GM21515 (cell line): ENCODE measurements around the gene WNT4.

Experiments used
- ATAC-seq: cut with Tn5 transposase; IDR thresholded peaks from one replicate; pipeline ENCODE4 v1.9.1; 2021; ENCODE audit not compliant: unreplicated experiment

WNT4 gene

GRCh38 chr1:22132517-22133235 lies 10.2 kb downstream of the WNT4 start:
- ATAC-seq, result no peak

GRCh38 chr1:22131875-22132486 lies 10.9 kb downstream of the WNT4 start:
- ATAC-seq, result no peak

GRCh38 chr1:22131062-22131461 lies 11.8 kb downstream of the WNT4 start:
- no peak for ATAC-seq

GRCh38 chr1:22129501-22130117 lies 13.3 kb downstream of the WNT4 start:
- no peak for ATAC-seq

GRCh38 chr1:22128392-22128791 lies 14.5 kb downstream of the WNT4 start:
- ATAC-seq, result no peak

- ATAC-seq, result no peak
Measured at GRCh38 chr1:22127731-22128130, 15.2 kb downstream of the WNT4 start.

- ATAC-seq, result no peak
Measured at GRCh38 chr1:22127248-22127647, 15.6 kb downstream of the WNT4 start.

- no peak for ATAC-seq
Measured at GRCh38 chr1:22126531-22126930, 16.4 kb downstream of the WNT4 start.

GRCh38 chr1:22124592-22125229 lies 18.2 kb downstream of the WNT4 start:
- no peak for ATAC-seq

GRCh38 chr1:22123901-22124404 lies 18.9 kb downstream of the WNT4 start:
- no peak for ATAC-seq

GRCh38 chr1:22123071-22123390 lies 19.9 kb downstream of the WNT4 start:
- no peak for ATAC-seq

GRCh38 chr1:22122273-22123070 lies 20.4 kb downstream of the WNT4 start:
- ATAC-seq, result no peak

GRCh38 chr1:22121421-22121911 lies 21.4 kb downstream of the WNT4 start:
- ATAC-seq, result no peak

GRCh38 chr1:22120469-22120790 lies 22.5 kb downstream of the WNT4 start:
- ATAC-seq, result no peak

GRCh38 chr1:22119626-22120468 lies 23.1 kb downstream of the WNT4 start:
- no peak for ATAC-seq

GRCh38 chr1:22118291-22118992 lies 24.5 kb downstream of the WNT4 start:
- no peak for ATAC-seq

GRCh38 chr1:22117851-22118250 lies 25.0 kb downstream of the WNT4 start:
- no peak for ATAC-seq

- ATAC-seq, result no peak
Measured at GRCh38 chr1:22117238-22117637, 25.7 kb downstream of the WNT4 start.

GRCh38 chr1:22115286-22115685 lies 27.6 kb downstream of the WNT4 start:
- no peak for ATAC-seq
